ENCODE measurements around the gene NADK.
"Not testable (repeated sequence)": the region's sequence is repeated elsewhere in the genome, so short reads cannot be mapped to it uniquely, and the experiment has no call there.

The NADK gene

GRCh38 chr1:1749941-1750340 lies 28.3 kb downstream of the NADK start:
- H3K9ac ChIP-seq (ENCODE audit: low read length); H3K4me3 ChIP-seq (ENCODE audit: low read length); H3K36me3 ChIP-seq (ENCODE audit: control insufficient read depth, insufficient read depth, low read length); H3K9me3 ChIP-seq (ENCODE audit: control insufficient read depth, low read length); H3K27me3 ChIP-seq (ENCODE audit: control insufficient read depth, insufficient read depth, low read length); H3K4me1 ChIP-seq (ENCODE audit: control insufficient read depth, insufficient read depth, low read length): not testable (repeated sequence)

GRCh38 chr1:1748686-1749321 lies 29.5 kb downstream of the NADK start:
- no peak overlapping the region for H3K9ac ChIP-seq (ENCODE audit: low read length)
- H3K36me3 ChIP-seq (ENCODE audit: control insufficient read depth, insufficient read depth, low read length), result peaks cover 8% of the 10 kb centered on the region
- H3K27me3 ChIP-seq (ENCODE audit: control insufficient read depth, insufficient read depth, low read length), result no peaks in the 10 kb centered on the region
- no peaks in the 10 kb centered on the region for H3K9me3 ChIP-seq (ENCODE audit: control insufficient read depth, low read length)
- no peaks in the 10 kb centered on the region for H3K4me1 ChIP-seq (ENCODE audit: control insufficient read depth, insufficient read depth, low read length)
- H3K4me3 ChIP-seq (ENCODE audit: low read length), result no peak overlapping the region

GRCh38 chr1:1746566-1746909 lies 31.7 kb downstream of the NADK start:
- not testable (repeated sequence) for H3K4me3 ChIP-seq (ENCODE audit: low read length); H3K4me1 ChIP-seq (ENCODE audit: control insufficient read depth, insufficient read depth, low read length); H3K27me3 ChIP-seq (ENCODE audit: control insufficient read depth, insufficient read depth, low read length); H3K9me3 ChIP-seq (ENCODE audit: control insufficient read depth, low read length); H3K36me3 ChIP-seq (ENCODE audit: control insufficient read depth, insufficient read depth, low read length); H3K9ac ChIP-seq (ENCODE audit: low read length)

GRCh38 chr1:1745651-1746565 lies 32.4 kb downstream of the NADK start:
- not testable (repeated sequence) for H3K9ac ChIP-seq (ENCODE audit: low read length); H3K9me3 ChIP-seq (ENCODE audit: control insufficient read depth, low read length); H3K4me1 ChIP-seq (ENCODE audit: control insufficient read depth, insufficient read depth, low read length); H3K27me3 ChIP-seq (ENCODE audit: control insufficient read depth, insufficient read depth, low read length); H3K4me3 ChIP-seq (ENCODE audit: low read length); H3K36me3 ChIP-seq (ENCODE audit: control insufficient read depth, insufficient read depth, low read length)

- H3K9me3 ChIP-seq (ENCODE audit: control insufficient read depth, low read length); H3K4me1 ChIP-seq (ENCODE audit: control insufficient read depth, insufficient read depth, low read length); H3K36me3 ChIP-seq (ENCODE audit: control insufficient read depth, insufficient read depth, low read length); H3K27me3 ChIP-seq (ENCODE audit: control insufficient read depth, insufficient read depth, low read length); H3K9ac ChIP-seq (ENCODE audit: low read length); H3K4me3 ChIP-seq (ENCODE audit: low read length): not testable (repeated sequence)
Measured at GRCh38 chr1:1742529-1742928, 35.7 kb downstream of the NADK start.

DNA sequence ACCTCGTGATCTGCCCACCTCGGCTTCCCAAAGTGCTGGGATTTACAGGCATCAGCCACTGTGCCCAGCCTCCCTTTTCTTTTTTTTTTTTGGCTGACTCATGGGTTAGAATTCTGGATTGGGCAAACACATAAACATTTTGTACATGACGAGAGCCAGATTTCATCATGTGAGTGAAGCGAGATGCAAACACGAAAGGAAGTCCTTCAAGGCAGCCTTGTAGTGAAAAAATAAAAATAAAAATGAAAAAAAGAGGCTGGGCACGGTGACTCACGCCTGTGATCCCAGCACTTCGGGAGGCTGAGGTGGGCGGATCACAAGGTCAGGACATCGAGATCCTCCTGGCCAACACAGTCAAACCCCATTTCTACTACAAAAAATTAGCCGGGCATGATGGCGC lies 37.3 kb downstream of the NADK start:
- H3K27me3 ChIP-seq (ENCODE audit: control insufficient read depth, insufficient read depth, low read length); H3K9me3 ChIP-seq (ENCODE audit: control insufficient read depth, low read length); H3K9ac ChIP-seq (ENCODE audit: low read length); H3K4me3 ChIP-seq (ENCODE audit: low read length); H3K36me3 ChIP-seq (ENCODE audit: control insufficient read depth, insufficient read depth, low read length); H3K4me1 ChIP-seq (ENCODE audit: control insufficient read depth, insufficient read depth, low read length): not testable (repeated sequence)

GRCh38 chr1:1738799-1739337 lies 39.4 kb downstream of the NADK start:
- H3K4me3 ChIP-seq (ENCODE audit: low read length); H3K27me3 ChIP-seq (ENCODE audit: control insufficient read depth, insufficient read depth, low read length); H3K9ac ChIP-seq (ENCODE audit: low read length); H3K4me1 ChIP-seq (ENCODE audit: control insufficient read depth, insufficient read depth, low read length); H3K36me3 ChIP-seq (ENCODE audit: control insufficient read depth, insufficient read depth, low read length); H3K9me3 ChIP-seq (ENCODE audit: control insufficient read depth, low read length): not testable (repeated sequence)

GRCh38 chr1:1737675-1738590 lies 40.3 kb downstream of the NADK start:
- H3K4me3 ChIP-seq (ENCODE audit: low read length); H3K9me3 ChIP-seq (ENCODE audit: control insufficient read depth, low read length); H3K27me3 ChIP-seq (ENCODE audit: control insufficient read depth, insufficient read depth, low read length); H3K36me3 ChIP-seq (ENCODE audit: control insufficient read depth, insufficient read depth, low read length); H3K4me1 ChIP-seq (ENCODE audit: control insufficient read depth, insufficient read depth, low read length); H3K9ac ChIP-seq (ENCODE audit: low read length): not testable (repeated sequence)

- Histone ChIP-seq H3K9ac (ENCODE audit: low read length) (no peak overlapping the region), H3K36me3 (ENCODE audit: control insufficient read depth, insufficient read depth, low read length) (no peaks in the 10 kb centered on the region), H3K4me3 (ENCODE audit: low read length) (no peak overlapping the region), H3K9me3 (ENCODE audit: control insufficient read depth, low read length) (no peaks in the 10 kb centered on the region), H3K27me3 (ENCODE audit: control insufficient read depth, insufficient read depth, low read length) (no peaks in the 10 kb centered on the region), H3K4me1 (ENCODE audit: control insufficient read depth, insufficient read depth, low read length) (no peaks in the 10 kb centered on the region)
Measured at GRCh38 chr1:1732381-1732780, 45.9 kb downstream of the NADK start.

- H3K27me3 ChIP-seq (ENCODE audit: control insufficient read depth, insufficient read depth, low read length), result no peaks in the 10 kb centered on the region
- H3K9ac ChIP-seq (ENCODE audit: low read length), result no peak overlapping the region
- H3K4me1 ChIP-seq (ENCODE audit: control insufficient read depth, insufficient read depth, low read length), result no peaks in the 10 kb centered on the region
- no peaks in the 10 kb centered on the region for H3K36me3 ChIP-seq (ENCODE audit: control insufficient read depth, insufficient read depth, low read length)
- no peak overlapping the region for H3K4me3 ChIP-seq (ENCODE audit: low read length)
- H3K9me3 ChIP-seq (ENCODE audit: control insufficient read depth, low read length), result no peaks in the 10 kb centered on the region
Measured at GRCh38 chr1:1730870-1731269, 47.4 kb downstream of the NADK start.

- not testable (repeated sequence) for H3K27me3 ChIP-seq (ENCODE audit: control insufficient read depth, insufficient read depth, low read length); H3K9me3 ChIP-seq (ENCODE audit: control insufficient read depth, low read length); H3K36me3 ChIP-seq (ENCODE audit: control insufficient read depth, insufficient read depth, low read length); H3K4me1 ChIP-seq (ENCODE audit: control insufficient read depth, insufficient read depth, low read length); H3K4me3 ChIP-seq (ENCODE audit: low read length); H3K9ac ChIP-seq (ENCODE audit: low read length)
Measured at GRCh38 chr1:1730230-1730629, 48.0 kb downstream of the NADK start.
